Activated T-cell treated with anti-CD3 and anti-CD28 coated beads for 48 hours (primary cell): ENCODE measurements around the gene FZD8.
A peak's percentile ranks its signal among the peaks of the same experiment; 100 is the strongest.
"Not testable (repeated sequence)": the region's sequence is repeated elsewhere in the genome, so short reads cannot be mapped to it uniquely, and the experiment has no call there.

Experiments
- DNase-seq: peaks from one replicate; pipeline ENCODE4 v3.0.0-alpha.2; 2020; ENCODE audit warnings: low read depth

Gene FZD8

DNA sequence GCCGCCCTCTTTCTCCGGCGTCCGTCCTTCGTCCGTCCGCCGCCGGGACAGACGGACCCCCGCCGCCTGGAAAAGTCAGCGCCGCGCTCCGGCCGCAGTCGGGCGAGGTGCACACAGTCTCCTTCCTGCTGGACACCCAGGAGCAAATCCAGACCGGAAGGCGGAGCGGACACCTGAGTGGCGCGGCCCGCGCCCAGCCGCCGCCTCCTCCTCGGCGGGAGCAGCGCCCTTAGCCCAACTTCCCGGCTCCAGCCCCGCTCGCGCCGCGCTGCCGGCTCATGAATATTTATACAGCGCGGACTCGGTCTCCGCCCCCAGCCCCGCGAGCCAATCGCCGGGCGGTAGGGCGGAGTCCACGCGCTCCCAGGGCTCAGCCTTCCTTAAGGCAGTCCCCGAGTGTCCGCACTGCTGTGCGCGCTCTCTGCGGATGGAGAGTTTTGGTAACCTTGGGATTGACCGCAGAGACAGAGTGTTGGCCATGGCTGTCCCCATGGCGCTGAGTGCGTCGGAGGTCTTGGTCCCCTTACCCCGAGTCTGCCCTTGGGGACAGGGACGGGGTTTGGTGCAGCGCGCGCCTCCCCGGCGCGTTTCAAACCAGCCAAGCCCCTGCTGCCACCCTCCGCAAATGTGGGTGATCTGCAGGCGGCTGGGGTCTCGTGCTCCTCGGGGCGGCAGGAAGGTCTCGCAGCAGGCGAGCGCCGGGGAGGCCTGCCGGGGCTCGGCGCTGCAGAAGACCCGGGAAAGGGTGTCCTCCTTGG, at the start of gene FZD8:
Gene FZD8, minus strand, starts transcription at position 262 of the 758 bp plus-strand sequence. CDS start 867 bp downstream, outside the sequence.
- DNase-seq = peak; percentile 72

DNA sequence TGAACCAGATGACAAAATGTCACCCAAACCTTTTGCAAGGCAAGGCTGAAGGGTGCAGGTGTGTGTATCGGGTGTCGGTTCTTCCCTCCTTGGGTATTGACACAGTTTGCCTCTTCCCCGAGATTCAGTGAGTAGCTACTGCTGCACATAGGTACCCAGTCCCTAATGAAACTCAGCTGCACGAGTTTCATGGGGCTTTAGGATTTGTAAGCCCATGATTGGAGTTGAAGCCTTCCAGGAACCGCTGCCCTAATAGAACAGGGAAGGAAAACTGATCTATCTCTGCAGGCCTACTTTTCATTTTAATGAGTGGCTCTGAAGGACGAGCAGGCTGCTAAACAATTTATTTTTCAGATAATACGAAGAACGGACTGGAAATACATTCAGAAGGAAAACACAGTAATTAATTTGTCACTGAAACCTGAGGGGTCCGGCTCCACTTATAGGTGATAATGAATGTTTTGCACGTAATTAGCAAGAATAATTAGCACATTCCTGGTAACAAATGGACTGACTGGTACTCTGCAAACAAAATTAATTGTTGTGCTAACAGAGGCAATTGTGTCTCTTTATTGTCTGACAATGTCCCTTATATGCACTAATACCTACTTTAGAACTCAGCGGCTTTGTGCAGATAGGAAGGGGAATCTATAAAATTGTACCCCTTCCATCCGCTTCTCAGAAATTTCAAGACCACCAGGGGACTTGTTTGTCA, 49.6 kb upstream of the FZD8 start:
- DNase-seq = no peak

GRCh38 chr10:35690534-35690933, 48.4 kb upstream of the FZD8 start:
- no peak for DNase-seq

GRCh38 chr10:35685858-35686257, 43.8 kb upstream of the FZD8 start:
- not testable (repeated sequence) for DNase-seq

- no peak for DNase-seq
Measured at GRCh38 chr10:35685402-35685801, 43.3 kb upstream of the FZD8 start.

- DNase-seq = no peak
Measured at GRCh38 chr10:35684586-35684985, 42.5 kb upstream of the FZD8 start.

GRCh38 chr10:35675846-35676245, 33.8 kb upstream of the FZD8 start:
- no peak for DNase-seq

GRCh38 chr10:35674843-35675242, 32.7 kb upstream of the FZD8 start:
- DNase-seq = no peak

DNA sequence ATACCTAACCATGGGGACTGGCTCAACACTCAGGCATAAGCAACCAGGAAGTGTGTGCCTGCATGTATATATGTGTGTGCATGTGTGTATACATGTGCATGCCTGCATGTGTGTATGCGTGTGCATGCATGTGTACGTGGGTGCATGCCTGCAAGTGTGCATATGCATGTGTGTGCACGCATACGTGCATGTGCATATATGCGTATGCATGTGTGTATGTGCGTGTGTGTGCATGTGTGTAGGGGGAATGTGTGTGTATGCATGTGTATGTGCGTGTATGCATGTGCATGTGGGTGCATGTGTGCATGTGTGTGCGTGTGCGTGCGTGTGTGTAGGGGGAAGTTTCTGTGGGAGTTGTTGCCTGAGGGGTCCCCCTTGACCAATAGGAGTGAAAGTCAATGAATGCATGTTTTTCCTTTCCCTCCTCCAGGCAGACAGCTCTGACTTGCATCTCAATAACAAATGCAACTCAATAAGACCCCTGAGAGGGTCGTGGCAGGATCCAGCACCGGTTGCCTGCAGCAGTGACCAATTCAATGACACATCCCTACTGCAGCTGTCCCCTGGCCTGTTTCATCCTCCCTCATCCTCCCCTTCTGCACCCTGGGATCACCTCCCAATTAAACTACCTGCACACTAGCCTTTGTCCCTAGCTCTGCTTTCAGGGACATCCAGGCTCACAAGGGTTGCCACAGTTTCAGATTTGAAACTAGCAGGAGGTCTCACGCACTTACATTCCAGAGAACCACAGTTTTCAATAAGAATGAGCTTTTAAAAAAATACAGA, 27.0 kb upstream of the FZD8 start:
- no peak for DNase-seq

- DNase-seq = no peak
Measured at GRCh38 chr10:35667971-35668370, 25.9 kb upstream of the FZD8 start.

DNA sequence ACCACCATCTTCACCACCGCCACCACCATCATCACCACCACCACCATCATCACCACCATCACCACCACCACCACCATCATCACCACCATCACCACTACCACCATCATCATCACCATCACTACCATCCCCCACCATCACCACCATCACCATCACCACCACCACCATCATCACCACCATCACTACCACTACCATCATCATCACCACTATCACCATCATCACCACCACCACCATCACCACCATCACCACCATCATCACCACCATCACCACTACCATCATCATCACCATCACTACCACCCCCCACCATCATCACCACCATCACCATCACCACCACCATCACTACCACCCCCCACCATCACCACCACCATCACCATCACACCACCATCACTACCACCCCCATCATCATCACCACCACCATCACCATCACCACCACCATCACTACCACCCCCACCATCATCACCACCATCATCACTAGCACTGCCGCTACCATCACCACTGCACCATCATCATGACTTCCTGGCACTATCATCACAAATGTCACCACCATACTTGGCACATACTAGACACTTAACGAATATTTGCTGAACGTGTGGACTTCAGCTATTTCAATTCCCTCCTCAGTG, 25.3 kb upstream of the FZD8 start:
- DNase-seq = no peak

DNA sequence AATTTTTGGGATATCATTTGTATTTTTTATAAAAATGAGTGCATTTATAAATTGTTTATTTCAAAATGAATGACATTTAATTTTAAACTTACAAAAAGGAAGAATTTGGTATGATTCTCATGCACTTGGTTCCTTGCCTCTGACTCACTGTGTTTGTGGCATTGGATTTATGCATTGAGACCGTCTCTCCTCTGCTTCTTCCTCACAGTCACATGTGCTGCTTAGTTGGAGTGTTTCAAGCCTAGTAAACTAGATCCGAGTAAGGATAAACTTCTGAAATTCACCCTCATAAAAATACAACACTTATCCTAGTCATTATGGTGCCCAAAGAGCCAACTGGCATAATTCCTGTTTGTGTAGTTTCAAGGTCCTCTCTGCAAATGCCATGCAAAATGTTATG, 19.1 kb upstream of the FZD8 start:
- DNase-seq = no peak

DNA sequence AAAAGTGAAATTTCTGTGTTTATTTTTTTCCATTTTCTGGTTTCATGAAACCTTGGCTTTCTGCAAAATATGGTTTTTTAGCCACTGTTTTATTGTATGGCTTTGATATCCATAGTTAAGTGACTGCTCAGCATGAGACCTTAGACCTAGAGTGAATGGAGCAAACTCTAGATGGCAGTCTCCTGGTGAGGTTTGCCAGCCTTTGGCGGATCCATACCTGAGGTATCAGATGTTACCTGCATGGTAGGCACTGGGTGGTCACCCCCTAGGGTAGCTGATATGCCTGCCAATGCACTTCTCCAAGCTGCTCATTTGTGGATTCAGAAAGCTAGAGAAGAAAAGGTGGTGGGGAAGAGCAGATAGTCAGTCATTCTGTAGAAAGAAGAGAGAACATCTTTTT, 17.4 kb upstream of the FZD8 start:
- no peak for DNase-seq

- no peak for DNase-seq
Measured at GRCh38 chr10:35657621-35658020, 15.5 kb upstream of the FZD8 start.

GRCh38 chr10:35652824-35653223, 10.7 kb upstream of the FZD8 start:
- DNase-seq = no peak

GRCh38 chr10:35650894-35651293, 8.8 kb upstream of the FZD8 start:
- DNase-seq = no peak

- DNase-seq = no peak
Measured at GRCh38 chr10:35644050-35644950, 2.2 kb upstream of the FZD8 start.

- peak; percentile 2 for DNase-seq
Measured at GRCh38 chr10:35643151-35644049, 1.3 kb upstream of the FZD8 start.

DNA sequence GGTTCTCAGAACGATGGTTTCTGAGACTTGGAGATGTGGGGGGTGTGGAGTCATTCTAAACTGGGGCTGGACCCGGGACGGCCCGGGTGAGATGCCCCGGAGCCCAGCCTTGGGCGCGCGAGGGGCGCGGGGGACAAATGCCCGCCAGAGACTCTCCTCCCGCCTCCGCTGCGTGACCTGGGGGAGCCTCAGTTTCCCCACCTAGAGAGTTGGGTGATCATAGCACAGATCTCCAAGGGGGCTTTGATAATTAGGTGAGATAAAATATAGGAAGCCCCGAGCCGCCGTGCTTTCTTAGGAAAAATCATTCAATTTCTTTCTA, 658 bp upstream of the FZD8 start:
- DNase-seq = no peak

DNA sequence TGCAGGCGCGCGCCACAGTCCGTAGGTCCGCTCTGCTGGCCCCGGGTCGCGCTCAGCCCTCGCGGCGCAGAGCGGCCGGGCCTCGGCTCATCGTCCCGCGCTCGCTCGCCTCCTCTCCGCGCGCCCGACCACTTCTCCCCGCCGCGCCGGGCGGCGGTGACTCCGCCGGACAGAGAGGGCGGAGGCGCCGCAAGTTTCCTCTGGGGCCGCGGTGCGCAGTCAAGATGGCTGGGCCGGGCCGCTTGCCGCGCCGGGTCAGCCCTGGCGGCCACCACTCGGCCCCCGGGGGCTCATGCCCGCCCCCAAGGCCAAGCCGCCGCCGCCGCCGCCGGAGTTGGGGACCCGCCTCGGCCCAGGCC, 441 bp downstream of the FZD8 start:
- peak; percentile 10 for DNase-seq
